Measurements from ENCODE around the gene HSPG2.
"Not testable (repeated sequence)": the region's sequence is repeated elsewhere in the genome, so short reads cannot be mapped to it uniquely, and the experiment has no call there.

HSPG2 gene

GRCh38 chr1:21839337-21840037 lies 97.6 kb downstream of the HSPG2 start:
- no peak for DNase-seq

DNA sequence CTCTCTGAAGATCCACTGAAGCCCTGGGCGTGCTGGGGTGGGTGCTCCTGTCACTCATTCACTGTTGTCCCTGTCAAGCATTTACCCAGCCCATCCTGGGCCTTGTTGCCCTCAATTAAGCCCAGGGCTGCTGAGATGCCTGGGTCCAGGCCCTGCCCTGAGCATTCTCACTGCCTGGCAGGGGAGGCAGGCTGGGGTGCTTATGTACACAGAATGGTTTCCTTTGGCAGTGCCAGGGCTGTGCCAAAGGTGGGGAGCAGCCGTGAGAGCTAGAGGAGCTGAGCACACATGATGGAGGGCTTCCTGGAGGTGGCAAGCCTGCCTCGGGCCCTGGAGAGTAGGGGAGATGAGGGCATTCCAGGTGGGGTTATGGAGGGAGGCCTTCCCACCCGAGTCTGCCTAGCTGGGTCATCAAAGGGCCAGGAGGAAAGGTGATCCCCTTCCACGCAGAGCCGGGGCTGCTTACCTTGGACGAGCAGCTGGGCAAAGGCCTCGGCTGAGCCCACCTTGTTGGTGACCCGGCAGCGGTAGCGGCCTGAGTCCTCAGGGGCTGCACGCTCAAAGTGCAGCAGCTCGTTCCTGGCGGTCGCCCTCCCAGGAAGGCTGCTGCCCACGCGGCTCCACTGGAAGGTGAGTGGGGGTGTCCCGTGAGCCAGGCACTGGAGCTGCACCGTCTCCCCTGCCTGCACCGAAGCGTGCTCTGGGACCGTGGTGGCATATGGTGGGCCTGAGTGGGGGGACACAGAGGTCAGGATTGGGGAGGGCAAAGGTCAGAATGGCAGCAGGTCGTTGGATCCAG lies 98.6 kb downstream of the HSPG2 start:
- no peak for DNase-seq

- DNase-seq, result no peak
Observed at GRCh38 chr1:21837476-21837875, 99.6 kb downstream of the HSPG2 start.

DNA sequence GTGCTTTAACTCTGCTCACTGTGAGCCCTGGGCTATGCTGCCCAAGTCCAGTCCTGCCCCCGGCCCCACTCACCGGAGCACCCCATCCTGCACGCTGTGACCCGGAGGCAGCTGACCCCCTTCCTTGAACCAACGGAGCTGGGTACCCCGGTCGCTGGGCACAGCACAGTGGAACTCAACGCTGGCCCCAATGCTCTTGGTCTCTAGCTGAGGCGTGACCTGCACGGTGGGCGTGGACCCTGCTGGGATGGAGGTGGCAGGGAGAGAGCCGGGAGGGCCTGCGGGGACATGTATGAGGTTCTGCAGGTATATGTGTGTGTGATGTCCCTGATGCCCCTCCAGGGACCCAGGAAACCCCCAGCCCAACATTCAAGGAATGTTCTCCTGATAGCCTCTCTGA lies 100.4 kb downstream of the HSPG2 start:
- no peak for DNase-seq

DNA sequence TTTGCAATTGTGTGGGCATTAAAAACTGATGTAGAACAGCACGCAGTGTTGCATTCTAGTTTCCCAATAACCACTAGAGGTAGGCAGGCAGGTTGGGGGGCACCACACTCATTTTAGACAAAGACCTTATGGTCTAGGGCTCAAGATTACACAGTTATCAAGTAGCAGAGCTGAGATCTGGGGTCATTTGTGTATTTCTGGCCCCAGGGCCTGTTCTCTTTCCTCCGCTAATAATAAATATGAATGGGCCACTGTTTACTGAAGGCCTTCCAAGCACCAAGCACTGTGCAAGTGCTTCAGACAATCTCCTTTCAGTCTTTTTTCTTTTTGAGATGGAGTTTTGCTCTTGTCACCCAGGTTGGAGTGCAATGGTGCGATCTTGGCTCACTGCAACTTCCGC lies 101.1 kb downstream of the HSPG2 start:
- DNase-seq, result no peak

- DNase-seq, result no peak
Observed at GRCh38 chr1:21834666-21835065, 102.4 kb downstream of the HSPG2 start.

GRCh38 chr1:21834094-21834493 lies 103.0 kb downstream of the HSPG2 start:
- DNase-seq, result no peak

- no peak for DNase-seq
Observed at GRCh38 chr1:21833392-21833976, 103.6 kb downstream of the HSPG2 start.

DNA sequence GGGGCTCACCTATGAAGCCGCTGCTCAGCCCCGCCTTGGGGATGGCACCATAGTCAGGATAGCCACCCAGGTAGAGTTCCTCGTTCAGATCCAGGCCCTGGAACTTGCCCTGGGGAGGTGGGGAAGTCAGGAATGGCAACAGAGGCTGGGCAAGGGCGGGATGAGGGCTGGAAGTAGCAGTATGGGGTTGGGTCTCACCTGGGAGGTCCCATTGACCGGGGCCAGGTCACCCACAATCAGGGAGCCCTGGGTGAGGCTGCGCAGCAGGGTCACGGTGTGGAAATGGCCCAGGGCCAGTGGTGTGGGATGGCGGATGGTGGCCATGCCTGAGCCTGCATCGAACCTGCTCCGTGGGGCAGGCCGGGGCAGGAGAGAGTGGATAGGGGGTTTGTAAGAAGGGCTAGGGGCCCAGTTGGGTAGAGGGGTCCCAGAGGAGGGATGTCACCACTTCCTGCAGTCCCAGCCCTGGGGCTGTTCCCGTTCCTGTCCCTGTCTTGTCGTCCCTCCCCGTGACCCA lies 105.6 kb downstream of the HSPG2 start:
- DNase-seq, result no peak

DNA sequence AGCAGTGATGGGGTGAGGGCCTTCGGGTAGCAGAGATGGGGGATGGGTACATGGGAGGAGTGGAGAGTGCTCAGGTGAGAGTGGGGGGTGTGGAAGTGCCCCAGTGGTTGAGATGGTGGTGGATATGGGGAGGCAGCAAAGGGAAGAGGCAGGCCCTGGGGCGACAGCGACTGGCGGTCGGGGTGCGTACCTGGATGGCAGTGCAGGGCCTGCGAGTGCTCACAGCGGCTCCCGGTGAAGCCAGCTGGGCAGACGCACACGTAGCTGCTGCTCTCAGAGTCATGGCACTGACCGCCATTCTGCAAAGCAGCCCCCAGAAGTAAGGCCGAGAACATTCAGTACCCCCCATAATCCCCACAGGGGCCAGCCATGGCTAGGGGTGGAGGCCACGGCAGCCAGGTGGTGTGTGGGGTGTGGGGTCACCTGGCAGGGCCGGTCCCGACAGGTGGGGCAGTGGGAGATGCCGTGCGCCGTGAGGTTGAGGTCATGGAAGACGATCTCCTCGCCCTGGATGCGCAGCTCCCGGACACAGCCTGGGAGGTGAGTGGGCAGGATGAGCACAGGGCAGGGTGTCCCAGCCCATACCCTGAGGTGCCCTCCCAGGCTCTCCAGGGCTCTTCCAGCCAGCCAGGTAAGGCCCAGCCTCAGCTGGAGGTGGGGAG lies 106.2 kb downstream of the HSPG2 start:
- DNase-seq, result no peak

- no peak for DNase-seq
Observed at GRCh38 chr1:21829294-21829693, 107.8 kb downstream of the HSPG2 start.

GRCh38 chr1:21828506-21829210 lies 108.5 kb downstream of the HSPG2 start:
- no peak for DNase-seq

- DNase-seq, result no peak
Observed at GRCh38 chr1:21828075-21828474, 109.0 kb downstream of the HSPG2 start.

- DNase-seq, result no peak
Observed at GRCh38 chr1:21827141-21827679, 109.9 kb downstream of the HSPG2 start.

GRCh38 chr1:21826694-21827093 lies 110.4 kb downstream of the HSPG2 start:
- not testable (repeated sequence) for DNase-seq

- no peak for DNase-seq
Observed at GRCh38 chr1:21825393-21825792, 111.7 kb downstream of the HSPG2 start.

DNA sequence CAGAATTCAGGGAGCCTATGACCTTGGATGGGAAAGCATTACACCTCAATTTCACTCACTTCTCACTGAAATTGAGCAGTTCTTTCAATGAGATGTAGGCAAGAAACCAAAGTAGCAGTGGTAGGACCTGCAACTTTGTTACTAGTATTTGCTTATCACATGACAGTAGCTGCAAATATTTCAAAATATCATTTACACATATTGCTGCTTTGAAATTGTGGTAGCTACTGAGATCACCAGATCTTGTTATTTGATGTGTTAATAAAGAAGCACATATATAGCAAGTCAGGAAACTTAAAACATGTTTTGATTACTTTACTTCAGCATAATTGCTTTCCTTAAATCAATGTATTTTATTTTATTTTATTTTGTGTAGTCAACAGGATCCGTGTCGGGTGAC lies 112.2 kb downstream of the HSPG2 start:
- no peak for DNase-seq

DNA sequence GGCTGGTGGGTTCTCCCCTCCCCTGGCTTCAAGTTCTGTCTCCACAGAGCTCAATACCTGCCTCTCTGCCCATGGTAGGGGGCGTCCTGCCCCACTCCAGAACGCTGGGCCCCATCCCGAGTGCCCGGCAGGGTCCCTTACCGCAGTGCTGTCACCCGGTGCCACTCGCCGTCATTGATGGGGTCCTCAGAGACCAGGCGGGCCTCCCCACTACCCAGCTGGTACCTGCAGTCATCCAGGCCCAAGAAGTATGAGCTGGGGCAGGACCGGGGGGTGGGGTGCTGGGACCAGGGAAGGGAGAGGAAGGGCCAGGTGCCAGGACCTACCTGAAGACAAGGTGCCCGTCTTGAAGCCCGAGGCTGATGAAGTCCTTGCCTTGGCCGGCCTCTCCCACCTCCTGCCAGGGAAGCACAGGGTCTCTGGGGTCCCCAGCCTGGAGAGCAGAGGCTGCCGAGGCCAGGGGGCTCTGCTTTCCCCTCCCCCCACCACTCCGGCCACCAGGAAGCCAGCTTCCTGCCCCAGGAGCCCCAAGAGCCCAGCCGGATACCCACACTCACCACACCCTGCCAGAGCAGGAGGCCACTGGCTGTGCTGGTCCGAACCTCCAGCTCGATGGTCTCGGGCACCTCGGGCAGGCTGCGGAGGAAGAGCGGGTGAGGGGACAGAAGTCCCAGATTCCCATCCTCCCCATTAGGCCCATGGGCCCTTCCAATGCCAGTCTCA lies 113.0 kb downstream of the HSPG2 start:
- DNase-seq, result no peak

- no peak for DNase-seq
Observed at GRCh38 chr1:21823206-21823979, 113.7 kb downstream of the HSPG2 start.

- DNase-seq, result no peak
Observed at GRCh38 chr1:21822349-21822748, 114.8 kb downstream of the HSPG2 start.
